Measurements from ENCODE around the gene NR1D2. TPM values are rescaled to one million over a fixed set of nuclear protein-coding genes. Genes with fewer than 3 reads are reported as not detected.

NR1D2 gene
- total RNA-seq, 1 experiment from 2014 or later: 24.0 TPM

- H2BK20ac ChIP-seq (ENCODE audit: low read depth, low read length, poor library complexity, severe bottlenecking): no peak overlapping the region
- H3K4me2 ChIP-seq (ENCODE audit: insufficient read depth, insufficient read length, low read length): no peak overlapping the region
- H3K79me2 ChIP-seq (ENCODE audit: insufficient read depth, low read length): peaks cover 13% of the 10 kb centered on the region; the same call in 1 of the 2 replicates
- H2AK5ac ChIP-seq (ENCODE audit: insufficient read length, low read length): no peak overlapping the region
- H3K23me2 ChIP-seq (ENCODE audit: insufficient read length, low read depth, low read length, poor library complexity, severe bottlenecking): peaks cover 11% of the 10 kb centered on the region
- H2BK5ac ChIP-seq (ENCODE audit: insufficient read length, low read length): no peak overlapping the region
- H2BK15ac ChIP-seq (ENCODE audit: low read depth, low read length): no peak overlapping the region
- no peak overlapping the region for H4K91ac ChIP-seq (ENCODE audit: insufficient read length, low read depth, low read length)
- peaks cover 19 to 34% of the 10 kb centered on the region in 2 experiments for H3K4me1 Mint-ChIP-seq
- peaks cover 7% of the 10 kb centered on the region; the same call in 1 of the 2 replicates for H3K4me1 ChIP-seq (ENCODE audit: insufficient read depth, low read length)
- H3K27ac ChIP-seq (ENCODE audit: insufficient read length, low read depth, low read length): no peak overlapping the region
- no peak overlapping the region for H3K4ac ChIP-seq (ENCODE audit: low read depth, low read length)
- no peak overlapping the region for H2BK12ac ChIP-seq (ENCODE audit: insufficient read length, low read depth, low read length)
- peaks cover 0 to 2% of the 10 kb centered on the region in 2 experiments; a peak in 1 of 5 replicates for H3K9me3 Mint-ChIP-seq
- no peak overlapping the region for H3T11ph ChIP-seq (ENCODE audit: low read length)
- H3K9me3 ChIP-seq (ENCODE audit: control insufficient read depth, low read depth, low read length): no peaks in the 10 kb centered on the region
- H3K27me3 Mint-ChIP-seq (ENCODE audit: low read depth): peaks cover 1% of the 10 kb centered on the region; the same call in 1 of the 2 replicates
- no peak overlapping the region for H3K4me3 Mint-ChIP-seq
- no peak overlapping the region for H4K8ac ChIP-seq (replicated peaks; ENCODE audit: insufficient read length, low read depth, low read length)
- H3K27me3 ChIP-seq (ENCODE audit: insufficient read depth, low read length): no peaks in the 10 kb centered on the region
- H4K5ac ChIP-seq (ENCODE audit: insufficient read length, low read depth, low read length): no peak overlapping the region
- no peak overlapping the region for H2BK120ac ChIP-seq (ENCODE audit: low read depth, low read length, poor library complexity, severe bottlenecking)
- no peak for DNase-seq
- H2AFZ ChIP-seq (ENCODE audit: low read length): no peak overlapping the region
- no peaks in the 10 kb centered on the region for H4K20me1 ChIP-seq (ENCODE audit: control insufficient read depth, insufficient read depth, insufficient read length)
- H3K14ac ChIP-seq (ENCODE audit: insufficient read depth, low read length): no peak overlapping the region
- no peak overlapping the region for H3K9ac ChIP-seq (ENCODE audit: extremely low read depth, insufficient read length, low read length)
- H3K23ac ChIP-seq (ENCODE audit: insufficient read length, low read depth, low read length): no peak overlapping the region
- H3K36me3 Mint-ChIP-seq (ENCODE audit: insufficient read depth in 1 of 3, low read depth in 3 of 3): peaks cover 7 to 16% (median 9%) of the 10 kb centered on the region in 3 experiments; a peak in 5 of 7 replicates
- no CpG with 5 or more reads among the region's 2 CpGs for WGBS (ENCODE audit: extremely low coverage, insufficient read length, low lambda C conversion rate)
- TF ChIP-seq, protein P1, sequence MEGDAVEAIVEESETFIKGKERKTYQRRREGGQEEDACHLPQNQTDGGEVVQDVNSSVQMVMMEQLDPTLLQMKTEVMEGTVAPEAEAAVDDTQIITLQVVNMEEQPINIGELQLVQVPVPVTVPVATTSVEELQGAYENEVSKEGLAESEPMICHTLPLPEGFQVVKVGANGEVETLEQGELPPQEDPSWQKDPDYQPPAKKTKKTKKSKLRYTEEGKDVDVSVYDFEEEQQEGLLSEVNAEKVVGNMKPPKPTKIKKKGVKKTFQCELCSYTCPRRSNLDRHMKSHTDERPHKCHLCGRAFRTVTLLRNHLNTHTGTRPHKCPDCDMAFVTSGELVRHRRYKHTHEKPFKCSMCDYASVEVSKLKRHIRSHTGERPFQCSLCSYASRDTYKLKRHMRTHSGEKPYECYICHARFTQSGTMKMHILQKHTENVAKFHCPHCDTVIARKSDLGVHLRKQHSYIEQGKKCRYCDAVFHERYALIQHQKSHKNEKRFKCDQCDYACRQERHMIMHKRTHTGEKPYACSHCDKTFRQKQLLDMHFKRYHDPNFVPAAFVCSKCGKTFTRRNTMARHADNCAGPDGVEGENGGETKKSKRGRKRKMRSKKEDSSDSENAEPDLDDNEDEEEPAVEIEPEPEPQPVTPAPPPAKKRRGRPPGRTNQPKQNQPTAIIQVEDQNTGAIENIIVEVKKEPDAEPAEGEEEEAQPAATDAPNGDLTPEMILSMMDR (conservative IDR thresholded peaks at IDR 0.05): no peak
- H3K79me1 ChIP-seq (ENCODE audit: insufficient read depth, low read depth, low read length, poor library complexity, severe bottlenecking): peaks cover 3% of the 10 kb centered on the region
- no peak overlapping the region for H3K18ac ChIP-seq (ENCODE audit: insufficient read length, low read depth, low read length)
- H3K27ac Mint-ChIP-seq: no peak overlapping the region
- no peak overlapping the region for H3K56ac ChIP-seq (ENCODE audit: insufficient read length, low read depth, low read length)
Measured at GRCh38 chr3:23948761-23949160, 3.7 kb downstream of the NR1D2 start.
